Fibroblast of lung (primary cell): ENCODE data around the gene SLC5A6. TPM values are rescaled to one million over a fixed set of nuclear protein-coding genes. Genes with fewer than 3 reads are reported as not detected.

ENCODE experiments used
- DNase-seq, 2 donors: peaks; one replicate each; pipeline versions ENCODE4 v3.0.0 to v3.0.0-alpha.2; 2010; ENCODE audit warnings: low read depth in 2 of 2
- H2AFZ ChIP-seq: 2 replicates; pipeline ENCODE4 v1.5.1; 2012; ENCODE audit warnings: low read length, control low read depth, inconsistent platforms
- H3K27ac ChIP-seq: 2 replicates; pipeline ENCODE4 v1.5.1; 2011; ENCODE audit warnings: low read length, control low read depth; ENCODE audit not compliant: insufficient read depth
- H3K27me3 ChIP-seq: 2 replicates; pipeline ENCODE4 v1.5.1; 2011; ENCODE audit warnings: mild to moderate bottlenecking, low read length; ENCODE audit not compliant: control insufficient read depth, insufficient read depth
- H3K36me3 ChIP-seq: 2 replicates; pipeline ENCODE4 v1.5.1; 2011; ENCODE audit warnings: low read length; ENCODE audit not compliant: control insufficient read depth, insufficient read depth
- H3K4me1 ChIP-seq: 2 replicates; pipeline ENCODE4 v1.5.1; 2011; ENCODE audit warnings: low read length; ENCODE audit not compliant: control insufficient read depth, insufficient read depth; ENCODE audit errors: extremely low read depth
- H3K4me2 ChIP-seq: 2 replicates; pipeline ENCODE4 v1.5.1; 2011; ENCODE audit warnings: low read length, control low read depth; ENCODE audit not compliant: insufficient read depth; ENCODE audit errors: extremely low read depth
- H3K4me3 ChIP-seq, 4 experiments: fragments of 200-600 bp in 1 of 4; sonication (generic) in 1 of 4; replicated peaks in 1 of 4; 2 replicates each; pipeline ENCODE4 v1.5.1; 2011 to 2016; ENCODE audit warnings: low read length in 4 of 4, low read depth in 3 of 4, mild to moderate bottlenecking in 3 of 4, control low read depth in 2 of 4, inconsistent platforms in 1 of 4, mixed read lengths in 1 of 4; ENCODE audit not compliant: insufficient read depth in 1 of 4; ENCODE audit errors: control extremely low read depth in 1 of 4
- H3K79me2 ChIP-seq: 2 replicates; pipeline ENCODE4 v1.5.1; 2012; ENCODE audit warnings: mild to moderate bottlenecking, low read length, inconsistent platforms; ENCODE audit not compliant: control insufficient read depth, insufficient read depth
- H3K9ac ChIP-seq: 2 replicates; pipeline ENCODE4 v1.5.1; 2011; ENCODE audit warnings: mild to moderate bottlenecking, low read length, control low read depth; ENCODE audit not compliant: insufficient read depth
- H3K9me3 ChIP-seq: 2 replicates; pipeline ENCODE4 v1.5.1; 2012; ENCODE audit warnings: low read depth, low read length; ENCODE audit not compliant: control insufficient read depth, insufficient read depth
- H4K20me1 ChIP-seq: 2 replicates; pipeline ENCODE4 v1.5.1; 2011; ENCODE audit warnings: low read length; ENCODE audit not compliant: control insufficient read depth, insufficient read depth; ENCODE audit errors: extremely low read depth
- CTCF ChIP-seq, 2 donors: IDR thresholded peaks in 1 of 2; conservative IDR thresholded peaks in 1 of 2; 1 replicate in 1 of 2; 2 replicates in 1 of 2; pipeline ENCODE4 v1.5.1; 2011 to 2012; ENCODE audit warnings: low read length in 2 of 2, control low read depth in 1 of 2, inconsistent platforms in 1 of 2, low read depth in 1 of 2, mild to moderate bottlenecking in 1 of 2
- EZH2 ChIP-seq: IDR thresholded peaks from 2 replicates; pipeline ENCODE4 v1.5.1; 2012; ENCODE audit warnings: low read length, control low read depth, mild to moderate bottlenecking; ENCODE audit errors: missing control alignments
- polyA plus RNA-seq, 2 donors: library from polyadenylated mRNA; depleted of rRNA in 1 of 2; stranded (reverse) in 1 of 2; unstranded in 1 of 2; fragments of >200 nt; gene quantifications; 2 replicates each; pipeline ENCODE4 v1.2.1, GENCODE V29; 2011 to 2012; ENCODE audit warnings: missing spikeins in 1 of 2
- total RNA-seq: library from RNA; depleted of rRNA; stranded (reverse); fragments of >200 nt; gene quantifications from 2 replicates; pipeline ENCODE4 v1.2.1, GENCODE V29; 2014

Gene SLC5A6
- total and polyA plus RNA-seq, 2 donors (not counting 1 experiment from before 2014, with no cell fraction given), result 11.5 to 13.9 TPM

DNA sequence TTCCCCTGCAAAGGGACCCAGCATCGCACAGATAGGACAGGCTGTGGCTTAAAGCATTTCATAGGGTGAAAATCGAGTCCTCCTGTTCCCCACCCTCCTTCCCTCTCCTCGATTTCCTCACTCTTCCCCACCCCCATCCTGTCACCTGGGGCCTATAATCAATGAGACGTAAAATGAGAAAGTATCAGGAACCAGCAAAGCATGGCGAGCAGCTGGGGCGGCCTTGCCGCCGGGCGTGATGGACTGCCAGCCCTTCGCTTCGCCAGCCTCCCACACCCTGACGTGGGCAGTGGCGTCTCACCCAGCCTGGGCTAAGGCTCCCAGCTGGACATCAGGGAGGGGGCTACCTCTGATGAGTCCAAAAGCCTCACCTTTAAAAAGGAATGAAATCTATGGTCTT, 39.7 kb upstream of the SLC5A6 start:
- Histone ChIP-seq H3K4me1 (peaks cover 14% of the 10 kb centered on the region), H3K27ac (no peak overlapping the region), H3K27me3 (no peaks in the 10 kb centered on the region), H2AFZ (no peak overlapping the region), H3K9me3 (no peaks in the 10 kb centered on the region), H3K9ac (no peak overlapping the region), H4K20me1 (no peaks in the 10 kb centered on the region), H3K36me3 (no peaks in the 10 kb centered on the region), H3K4me3 (no peak overlapping the region), H3K4me2 (no peak overlapping the region), H3K79me2 (no peaks in the 10 kb centered on the region)
- no peak for DNase-seq
- TF ChIP-seq CTCF (conservative IDR thresholded peaks at IDR 0.05 in 1 of 2, IDR thresholded peaks at IDR 0.05 in 1 of 2; ENCODE audit: low read depth in 1 of 2, low read length in 2 of 2), result no peak
- TF ChIP-seq EZH2, result no peak

DNA sequence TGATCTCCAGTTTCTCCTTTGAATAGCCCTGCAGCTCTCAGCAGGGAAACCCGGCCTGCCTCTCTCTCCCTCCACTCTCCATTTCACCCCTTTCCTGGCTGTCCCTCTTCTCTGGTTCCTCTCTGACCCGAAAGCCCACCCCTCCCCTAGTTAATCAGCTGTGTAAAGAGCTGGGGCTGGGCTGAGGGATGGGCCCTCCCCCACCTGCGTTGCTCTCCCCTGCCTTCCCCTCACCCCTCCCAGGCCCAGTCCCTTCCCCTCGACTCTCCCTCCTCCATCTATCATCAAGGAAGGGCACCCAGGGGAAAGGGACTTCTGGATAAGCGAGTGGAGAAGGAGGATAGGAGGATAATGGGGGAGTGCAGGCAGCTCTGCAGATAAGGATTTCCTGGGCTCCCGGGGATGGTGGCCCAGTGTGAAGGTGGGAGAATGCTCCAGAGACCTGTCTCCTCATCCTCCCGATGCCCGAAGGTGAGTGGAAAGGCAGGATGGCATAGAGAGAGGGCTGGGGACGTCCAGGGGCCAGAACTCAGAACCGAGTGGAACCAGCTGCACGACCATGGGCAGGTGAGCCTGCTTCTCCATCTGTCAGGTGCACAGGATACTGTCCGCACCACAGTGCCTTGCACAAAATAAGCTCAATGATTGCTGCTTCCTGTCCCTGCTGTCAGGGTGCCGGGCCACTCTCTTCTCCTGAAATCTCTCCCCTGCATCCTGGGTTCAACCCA, 38.7 kb upstream of the SLC5A6 start:
- Histone ChIP-seq H3K9me3 (no peaks in the 10 kb centered on the region), H2AFZ (peak overlapping the region; percentile 8), H3K4me1 (peaks cover 8% of the 10 kb centered on the region), H3K4me3 (no peak overlapping the region), H3K27me3 (no peaks in the 10 kb centered on the region), H3K4me2 (no peak overlapping the region), H3K79me2 (no peaks in the 10 kb centered on the region), H4K20me1 (no peaks in the 10 kb centered on the region), H3K27ac (no peak overlapping the region), H3K36me3 (no peaks in the 10 kb centered on the region), H3K9ac (no peak overlapping the region)
- DNase-seq, result no peak
- TF ChIP-seq EZH2 (no peak), CTCF (conservative IDR thresholded peaks at IDR 0.05 in 1 of 2, IDR thresholded peaks at IDR 0.05 in 1 of 2; ENCODE audit: low read depth in 1 of 2, low read length in 2 of 2) (no peak)

DNA sequence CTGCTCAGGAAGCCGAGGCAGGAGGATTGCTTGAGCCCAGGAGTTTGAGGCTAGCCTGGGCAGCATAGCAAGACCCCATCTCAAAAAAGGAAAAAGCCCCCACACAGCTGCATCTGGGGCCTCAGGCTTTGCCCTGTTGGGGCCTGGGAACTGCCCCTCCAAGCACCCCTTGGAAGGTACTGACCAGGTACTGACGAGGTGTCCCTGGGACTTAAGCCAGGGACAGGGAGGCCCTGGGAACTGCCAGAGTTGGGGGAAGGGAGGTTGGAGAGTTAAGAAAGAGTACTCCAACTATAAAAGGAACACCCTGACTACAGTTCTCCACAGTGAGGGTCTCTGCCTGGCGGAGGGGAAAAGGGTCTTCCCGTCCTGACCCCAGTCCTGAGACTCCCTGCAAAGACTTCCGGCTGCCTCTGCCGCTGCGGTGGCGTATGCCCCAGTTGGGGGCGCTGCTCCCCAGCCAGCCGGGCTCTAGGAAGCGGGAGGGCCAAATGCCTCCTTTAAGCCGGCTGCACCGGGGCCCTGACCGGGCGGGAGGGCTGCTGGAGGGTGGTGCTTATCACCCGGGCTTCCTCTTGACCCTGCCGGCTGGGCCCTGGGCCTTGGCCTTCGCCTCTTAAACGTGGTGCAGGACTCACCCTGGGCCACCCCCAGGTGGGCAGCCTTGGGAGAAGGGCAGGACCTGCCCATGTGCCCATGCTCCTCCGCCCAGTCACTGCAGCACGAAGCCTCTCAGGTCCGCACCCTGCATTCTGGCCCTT, 38.0 kb upstream of the SLC5A6 start:
- DNase-seq, result peak; percentile 20 to 47
- H3K9ac ChIP-seq, result no peak overlapping the region
- peaks cover 4% of the 10 kb centered on the region for H3K4me1 ChIP-seq
- H3K4me3 ChIP-seq, result no peak overlapping the region
- peak; percentile 69 to 77 for TF ChIP-seq CTCF (conservative IDR thresholded peaks at IDR 0.05 in 1 of 2, IDR thresholded peaks at IDR 0.05 in 1 of 2; ENCODE audit: low read depth in 1 of 2, low read length in 2 of 2)
- TF ChIP-seq EZH2, result no peak
- H3K27me3 ChIP-seq, result no peaks in the 10 kb centered on the region
- no peaks in the 10 kb centered on the region for H3K36me3 ChIP-seq
- no peaks in the 10 kb centered on the region for H4K20me1 ChIP-seq
- H3K9me3 ChIP-seq, result no peaks in the 10 kb centered on the region
- no peaks in the 10 kb centered on the region for H3K79me2 ChIP-seq
- H2AFZ ChIP-seq, result peak overlapping the region; percentile 8
- no peak overlapping the region for H3K27ac ChIP-seq
- H3K4me2 ChIP-seq, result no peak overlapping the region
